Measurements from ENCODE around the gene ADGRG7.

Gene ADGRG7

DNA sequence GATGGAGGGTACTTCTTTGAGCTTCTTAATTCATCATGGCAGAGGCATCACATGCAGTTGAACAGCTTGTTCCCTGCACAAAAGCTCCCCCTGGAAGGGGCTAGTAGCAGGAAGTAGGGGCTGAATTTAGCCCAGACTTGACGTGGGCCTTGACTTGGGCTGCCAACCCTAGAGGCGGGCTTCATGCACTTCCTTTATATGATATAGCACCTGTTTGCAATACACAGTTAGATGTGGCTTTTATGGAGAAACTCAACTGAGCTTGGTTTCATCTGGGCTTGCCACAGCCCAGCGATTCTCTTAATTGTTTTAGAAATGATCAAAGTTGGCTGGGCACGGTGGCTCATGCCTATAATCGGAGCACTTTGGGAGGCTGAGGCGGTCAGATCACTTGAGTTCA lies 33.7 kb upstream of the ADGRG7 start:
- TF ChIP-seq, protein P1, sequence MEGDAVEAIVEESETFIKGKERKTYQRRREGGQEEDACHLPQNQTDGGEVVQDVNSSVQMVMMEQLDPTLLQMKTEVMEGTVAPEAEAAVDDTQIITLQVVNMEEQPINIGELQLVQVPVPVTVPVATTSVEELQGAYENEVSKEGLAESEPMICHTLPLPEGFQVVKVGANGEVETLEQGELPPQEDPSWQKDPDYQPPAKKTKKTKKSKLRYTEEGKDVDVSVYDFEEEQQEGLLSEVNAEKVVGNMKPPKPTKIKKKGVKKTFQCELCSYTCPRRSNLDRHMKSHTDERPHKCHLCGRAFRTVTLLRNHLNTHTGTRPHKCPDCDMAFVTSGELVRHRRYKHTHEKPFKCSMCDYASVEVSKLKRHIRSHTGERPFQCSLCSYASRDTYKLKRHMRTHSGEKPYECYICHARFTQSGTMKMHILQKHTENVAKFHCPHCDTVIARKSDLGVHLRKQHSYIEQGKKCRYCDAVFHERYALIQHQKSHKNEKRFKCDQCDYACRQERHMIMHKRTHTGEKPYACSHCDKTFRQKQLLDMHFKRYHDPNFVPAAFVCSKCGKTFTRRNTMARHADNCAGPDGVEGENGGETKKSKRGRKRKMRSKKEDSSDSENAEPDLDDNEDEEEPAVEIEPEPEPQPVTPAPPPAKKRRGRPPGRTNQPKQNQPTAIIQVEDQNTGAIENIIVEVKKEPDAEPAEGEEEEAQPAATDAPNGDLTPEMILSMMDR (conservative IDR thresholded peaks at IDR 0.05; ENCODE audit: low read depth, low read length) = no peak

DNA sequence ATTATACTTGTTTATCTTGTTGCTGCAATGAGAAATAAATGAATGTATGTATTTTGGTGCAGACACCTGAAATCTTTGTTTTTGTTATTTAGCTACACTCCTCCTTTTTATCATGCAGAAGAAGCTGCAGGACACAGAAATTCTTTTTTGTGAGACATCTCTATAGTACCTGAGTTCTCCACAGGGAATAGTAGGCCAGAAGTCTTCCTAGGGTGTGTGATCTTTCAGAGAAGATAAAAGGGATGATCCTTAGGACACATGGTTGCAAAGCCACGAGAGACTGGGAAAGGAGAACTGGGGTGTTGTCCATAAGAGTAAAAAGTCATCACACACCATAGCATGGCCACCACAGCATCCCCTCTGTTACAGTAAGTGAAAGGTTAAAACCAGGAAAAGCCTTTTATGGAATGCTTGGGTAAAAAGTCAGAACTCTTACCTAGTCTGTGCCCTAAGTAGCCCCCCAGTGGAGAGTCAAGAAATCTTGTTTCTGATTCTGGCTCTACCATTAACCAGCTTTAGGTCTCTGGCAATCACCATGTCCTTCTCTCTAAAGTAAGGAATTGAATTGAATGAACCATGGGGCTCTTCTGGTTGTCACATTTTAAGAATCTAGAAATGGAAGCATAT lies 31.9 kb upstream of the ADGRG7 start:
- Histone ChIP-seq H3K4me1 (ENCODE audit: low read depth, poor library complexity, severe bottlenecking) (no peaks in the 10 kb centered on the region), H3K9ac (no peak overlapping the region), H3K4me3 (IDR thresholded peaks at IDR 0.05; ENCODE audit: insufficient read depth, low read depth, low read length) (no peak overlapping the region), H3K36me3 (ENCODE audit: insufficient read depth) (no peaks in the 10 kb centered on the region), H3K4me2 (no peak overlapping the region), H3K79me2 (ENCODE audit: insufficient read depth, low read depth) (no peaks in the 10 kb centered on the region), H3K27me3 (ENCODE audit: insufficient read depth, low read depth) (no peaks in the 10 kb centered on the region), H3K27ac (no peak overlapping the region), H2AFZ (ENCODE audit: low read depth) (no peak overlapping the region), H4K20me1 (ENCODE audit: insufficient read depth) (no peaks in the 10 kb centered on the region)
- TF ChIP-seq, protein P1 (conservative IDR thresholded peaks at IDR 0.05; ENCODE audit: low read depth, low read length) = no peak

More for the DNA sequence above, 33.7 kb upstream of the ADGRG7 start:
- Histone ChIP-seq H3K4me1 (ENCODE audit: low read depth, poor library complexity, severe bottlenecking) (no peaks in the 10 kb centered on the region), H3K4me2 (no peak overlapping the region), H3K27ac (no peak overlapping the region), H2AFZ (ENCODE audit: low read depth) (no peak overlapping the region), H3K79me2 (ENCODE audit: insufficient read depth, low read depth) (no peaks in the 10 kb centered on the region), H4K20me1 (ENCODE audit: insufficient read depth) (no peaks in the 10 kb centered on the region), H3K36me3 (ENCODE audit: insufficient read depth) (no peaks in the 10 kb centered on the region), H3K9ac (no peak overlapping the region), H3K4me3 (IDR thresholded peaks at IDR 0.05; ENCODE audit: insufficient read depth, low read depth, low read length) (no peak overlapping the region), H3K27me3 (ENCODE audit: insufficient read depth, low read depth) (no peaks in the 10 kb centered on the region)

DNA sequence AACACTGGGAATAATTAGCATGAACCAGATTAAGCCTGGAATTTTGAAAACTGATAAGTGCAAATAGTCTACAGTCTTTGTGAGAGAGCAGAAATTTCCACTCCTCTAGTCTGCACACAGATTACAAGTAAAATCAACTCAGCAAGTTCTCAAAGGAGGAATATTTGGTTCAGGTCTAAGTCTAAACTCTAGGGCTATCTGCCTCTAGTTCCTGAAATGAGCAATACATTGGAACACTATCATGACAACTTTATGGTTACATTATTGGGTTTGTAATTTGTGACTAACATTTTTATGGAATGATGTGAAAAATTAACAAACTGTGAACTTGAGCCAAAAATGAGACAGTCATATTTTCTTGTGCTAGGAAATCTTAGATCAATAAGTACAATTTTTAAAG lies 30.8 kb upstream of the ADGRG7 start:
- no peak overlapping the region for H3K4me3 ChIP-seq (IDR thresholded peaks at IDR 0.05; ENCODE audit: insufficient read depth, low read depth, low read length)
- H3K4me1 ChIP-seq (ENCODE audit: low read depth, poor library complexity, severe bottlenecking) = no peaks in the 10 kb centered on the region
- H3K79me2 ChIP-seq (ENCODE audit: insufficient read depth, low read depth) = no peaks in the 10 kb centered on the region
- TF ChIP-seq, protein P1 (conservative IDR thresholded peaks at IDR 0.05; ENCODE audit: low read depth, low read length) = no peak
- no peaks in the 10 kb centered on the region for H3K36me3 ChIP-seq (ENCODE audit: insufficient read depth)
- no peak overlapping the region for H3K4me2 ChIP-seq
- H2AFZ ChIP-seq (ENCODE audit: low read depth) = no peak overlapping the region
- H3K27me3 ChIP-seq (ENCODE audit: insufficient read depth, low read depth) = no peaks in the 10 kb centered on the region
- no peaks in the 10 kb centered on the region for H4K20me1 ChIP-seq (ENCODE audit: insufficient read depth)
- no peak overlapping the region for H3K9ac ChIP-seq
- no peak overlapping the region for H3K27ac ChIP-seq

DNA sequence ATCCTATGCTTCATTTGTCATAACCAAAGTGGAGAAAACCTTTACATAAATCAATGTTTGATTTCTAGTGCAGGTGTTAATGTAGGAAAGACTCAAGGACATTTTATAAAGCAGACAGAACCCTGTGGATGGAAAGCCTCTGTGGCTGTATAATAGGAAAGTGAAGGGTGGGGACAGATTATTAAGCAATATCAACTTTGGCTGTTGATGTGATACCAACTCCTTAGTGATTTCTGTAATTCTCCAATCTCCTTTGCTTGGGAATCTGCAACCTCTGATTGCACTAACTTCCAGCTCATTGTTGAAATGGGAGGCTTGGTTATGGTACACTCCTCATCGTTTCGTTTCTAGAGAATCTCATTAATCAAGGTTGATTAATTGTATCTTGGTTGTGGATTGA lies 29.3 kb upstream of the ADGRG7 start:
- Histone ChIP-seq H2AFZ (ENCODE audit: low read depth) (no peak overlapping the region), H3K27ac (no peak overlapping the region), H3K4me3 (IDR thresholded peaks at IDR 0.05; ENCODE audit: insufficient read depth, low read depth, low read length) (no peak overlapping the region), H3K4me2 (no peak overlapping the region), H3K4me1 (ENCODE audit: low read depth, poor library complexity, severe bottlenecking) (no peaks in the 10 kb centered on the region), H3K27me3 (ENCODE audit: insufficient read depth, low read depth) (no peaks in the 10 kb centered on the region), H3K36me3 (ENCODE audit: insufficient read depth) (no peaks in the 10 kb centered on the region), H3K79me2 (ENCODE audit: insufficient read depth, low read depth) (no peaks in the 10 kb centered on the region), H3K9ac (no peak overlapping the region), H4K20me1 (ENCODE audit: insufficient read depth) (no peaks in the 10 kb centered on the region)
- TF ChIP-seq, protein P1 (conservative IDR thresholded peaks at IDR 0.05; ENCODE audit: low read depth, low read length) = no peak
